Mesodermal cell (in vitro differentiated cells): ENCODE results near the gene DBP.

Experiments
- H3K27ac ChIP-seq: 2 replicates; pipeline ENCODE4 v1.7.0; 2013; ENCODE audit warnings: mild to moderate bottlenecking, low read depth, low read length, moderate library complexity; ENCODE audit not compliant: severe bottlenecking
- H3K36me3 ChIP-seq: 2 replicates; pipeline ENCODE4 v1.7.1; 2013; ENCODE audit warnings: mild to moderate bottlenecking, low read length, moderate library complexity; ENCODE audit not compliant: control insufficient read depth, insufficient read depth
- H3K4me1 ChIP-seq: one replicate; pipeline ENCODE4 v1.7.1; 2013; ENCODE audit warnings: mild to moderate bottlenecking, low read length; ENCODE audit not compliant: insufficient read depth, control insufficient read depth, poor library complexity, severe bottlenecking
- H3K4me3 ChIP-seq: 2 replicates; pipeline ENCODE4 v1.7.0; 2013; ENCODE audit warnings: low read length, control low read depth, mild to moderate bottlenecking; ENCODE audit not compliant: insufficient read depth, poor library complexity, severe bottlenecking; ENCODE audit errors: extremely low read depth
- H3K9me3 ChIP-seq: 2 replicates; pipeline ENCODE4 v1.7.1; 2013; ENCODE audit warnings: mild to moderate bottlenecking, low read length, moderate library complexity; ENCODE audit not compliant: control insufficient read depth
- WGBS, 2 experiments: methylation state at CpG; one replicate each; pipeline ENCODE4 v1.1.5; 2013; ENCODE audit warnings: missing lambda C conversion rate in 2 of 2; ENCODE audit not compliant: insufficient coverage in 2 of 2; 5-methylcytosine and 5-hydroxymethylcytosine counted together

Gene DBP

GRCh38 chr19:48617146-48617937 lies 19.8 kb downstream of the DBP start:
- 90 to 92% methylated on average over 12 to 14 of the region's 18 CpGs for WGBS, 2 experiments
- H3K4me3 ChIP-seq, result peak overlapping the region; percentile 100
- peaks cover 44% of the 10 kb centered on the region for H3K36me3 ChIP-seq
- peak overlapping the region; percentile 49 for H3K27ac ChIP-seq
- H3K4me1 ChIP-seq, result peaks cover 31% of the 10 kb centered on the region
- H3K9me3 ChIP-seq, result no peaks in the 10 kb centered on the region

GRCh38 chr19:48616491-48617056 lies 20.6 kb downstream of the DBP start:
- Histone ChIP-seq H3K36me3 (peaks cover 44% of the 10 kb centered on the region), H3K9me3 (no peaks in the 10 kb centered on the region), H3K27ac (no peak overlapping the region), H3K4me3 (peak overlapping the region; percentile 100), H3K4me1 (peaks cover 31% of the 10 kb centered on the region)
- 92 to 97% methylated on average over 6 to 10 of the region's 12 CpGs for WGBS, 2 experiments

- Histone ChIP-seq H3K9me3 (no peaks in the 10 kb centered on the region), H3K4me3 (no peak overlapping the region), H3K36me3 (peaks cover 44% of the 10 kb centered on the region), H3K4me1 (peaks cover 31% of the 10 kb centered on the region), H3K27ac (peak overlapping the region; percentile 16)
- 96% methylated on average over 10 to 15 of the region's 16 CpGs for WGBS, 2 experiments
These were observed 21.1 kb downstream of the DBP start for GRCh38 chr19:48616041-48616436.

GRCh38 chr19:48615231-48616040 lies 21.7 kb downstream of the DBP start:
- WGBS, 2 experiments, result 87 to 96% methylated on average over 7 to 16 of the region's 19 CpGs
- Histone ChIP-seq H3K9me3 (no peaks in the 10 kb centered on the region), H3K36me3 (peaks cover 44% of the 10 kb centered on the region), H3K4me1 (peaks cover 31% of the 10 kb centered on the region), H3K4me3 (no peak overlapping the region), H3K27ac (peak overlapping the region; percentile 43)

- H3K27ac ChIP-seq, result peak within 1 kb of the TSS; percentile 43
- peaks cover 31% of the 10 kb centered on the region for H3K4me1 ChIP-seq
- H3K36me3 ChIP-seq, result peaks cover 44% of the 10 kb centered on the region
- H3K4me3 ChIP-seq, result no peak within 1 kb of the TSS
- WGBS, 2 experiments, result 44 to 56% methylated on average over 18 to 23 of the region's 31 CpGs
- no peaks in the 10 kb centered on the region for H3K9me3 ChIP-seq
These were observed 22.5 kb downstream of the DBP start, which contains the start of gene FAM83E for GRCh38 chr19:48614436-48615230. Gene FAM83E, minus strand, starts transcription at chr19:48615076. Its CDS starts 1,704 bp downstream, at chr19:48613372.

- H3K4me3 ChIP-seq, result no peak overlapping the region
- H3K36me3 ChIP-seq, result peaks cover 44% of the 10 kb centered on the region
- 91 to 93% methylated on average over 11 to 13 of the region's 13 CpGs for WGBS, 2 experiments
- H3K9me3 ChIP-seq, result no peaks in the 10 kb centered on the region
- H3K27ac ChIP-seq, result peak overlapping the region; percentile 43
- H3K4me1 ChIP-seq, result peaks cover 31% of the 10 kb centered on the region
These were observed 23.2 kb downstream of the DBP start for GRCh38 chr19:48613852-48614435.

GRCh38 chr19:48613024-48613851 lies 23.9 kb downstream of the DBP start:
- H3K36me3 ChIP-seq, result peaks cover 40% of the 10 kb centered on the region
- H3K9me3 ChIP-seq, result no peaks in the 10 kb centered on the region
- peaks cover 31% of the 10 kb centered on the region for H3K4me1 ChIP-seq
- no peak overlapping the region for H3K4me3 ChIP-seq
- H3K27ac ChIP-seq, result no peak overlapping the region
- 95 to 96% methylated on average over 34 to 39 of the region's 39 CpGs for WGBS, 2 experiments

GRCh38 chr19:48611872-48612271 lies 25.3 kb downstream of the DBP start:
- Histone ChIP-seq H3K27ac (no peak overlapping the region), H3K4me3 (no peak overlapping the region), H3K9me3 (no peaks in the 10 kb centered on the region), H3K36me3 (peaks cover 26% of the 10 kb centered on the region), H3K4me1 (peaks cover 22% of the 10 kb centered on the region)
- 96 to 97% methylated on average over 14 of the region's 14 CpGs for WGBS, 2 experiments

GRCh38 chr19:48609571-48610108 lies 27.5 kb downstream of the DBP start:
- peaks cover 4% of the 10 kb centered on the region for H3K36me3 ChIP-seq

More at GRCh38 chr19:48609571-48610108, 27.5 kb downstream of the DBP start:
- H3K4me3 ChIP-seq, result no peak overlapping the region
- no peak overlapping the region for H3K27ac ChIP-seq
- no peaks in the 10 kb centered on the region for H3K9me3 ChIP-seq
- peaks cover under 1% of the 10 kb centered on the region for H3K4me1 ChIP-seq
- WGBS, 2 experiments, result 92 to 97% methylated on average over 16 of the region's 20 CpGs
